Measurements from ENCODE around the gene NECAB2.

The NECAB2 gene

DNA sequence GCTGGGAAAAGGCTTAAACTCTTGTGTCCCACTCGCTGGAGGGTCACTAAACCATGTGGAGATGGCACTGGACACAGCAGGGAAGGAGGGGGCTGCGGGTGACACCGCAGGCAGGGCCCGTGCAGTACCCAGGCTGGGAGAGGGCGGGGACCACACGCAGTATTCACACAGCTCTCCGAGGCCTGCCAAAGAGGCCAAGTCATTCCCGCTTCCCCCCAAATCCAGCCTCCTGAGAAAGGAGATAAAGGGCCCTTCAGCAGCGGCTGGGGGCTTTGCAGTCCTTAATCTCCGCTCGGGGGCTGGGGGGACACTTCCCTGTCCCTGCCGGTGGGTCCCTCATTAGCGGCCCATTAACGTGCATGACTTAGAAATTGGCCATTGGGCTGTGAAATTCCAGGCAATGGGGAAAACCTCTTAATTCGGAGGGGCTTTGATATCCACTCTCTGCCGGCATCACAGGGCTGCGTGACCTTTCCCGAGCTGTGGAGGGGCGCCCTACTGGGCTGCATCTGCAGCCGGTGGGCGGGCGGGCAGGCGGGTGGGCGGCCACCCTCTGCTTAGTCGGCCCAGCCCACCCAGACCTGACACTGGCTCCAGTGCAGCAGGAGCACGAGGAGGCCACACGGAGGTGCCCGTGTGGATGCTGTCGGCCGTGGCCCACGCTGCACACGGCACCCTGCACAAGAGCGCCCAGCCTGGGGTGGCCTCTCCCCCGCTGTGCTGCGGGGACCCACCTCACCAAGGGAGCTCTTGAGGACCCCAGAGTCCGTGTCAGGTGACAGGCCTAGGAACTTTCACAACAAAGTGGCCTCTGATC is 77.2 kb downstream of the NECAB2 start:
- DNase-seq (ENCODE audit: low read depth): no peak

DNA sequence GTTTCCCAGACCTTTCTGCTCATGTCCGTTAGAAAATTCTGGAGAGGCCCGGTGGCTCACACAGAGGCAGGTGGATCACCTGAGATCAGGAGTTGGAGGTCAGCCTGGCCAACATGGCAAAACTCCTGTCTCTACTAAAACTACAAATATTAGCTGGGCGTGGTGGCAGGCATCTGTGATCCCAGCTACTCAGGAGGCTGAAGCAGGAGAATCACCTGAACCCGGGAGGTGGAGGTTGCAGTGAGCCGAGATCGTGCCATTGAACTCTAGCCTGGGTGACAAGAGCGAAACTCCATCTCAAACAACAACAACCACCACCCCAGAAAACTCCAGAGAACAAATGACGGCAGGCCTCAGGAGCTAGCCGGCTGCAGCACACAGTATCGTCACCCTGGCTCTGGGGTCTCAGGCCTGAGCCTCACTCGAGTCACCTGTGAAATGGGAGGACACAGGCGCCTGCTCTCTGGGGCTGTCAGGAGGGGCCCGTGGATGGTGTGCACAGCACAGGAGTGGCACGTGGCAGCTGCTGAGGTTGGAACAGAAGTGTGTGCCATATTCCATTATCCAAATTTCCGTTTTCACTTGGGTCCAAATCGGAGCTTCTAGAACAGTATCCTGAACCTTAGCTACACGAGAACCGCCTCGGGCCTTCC is 77.9 kb downstream of the NECAB2 start:
- no peak for DNase-seq (ENCODE audit: low read depth)

DNA sequence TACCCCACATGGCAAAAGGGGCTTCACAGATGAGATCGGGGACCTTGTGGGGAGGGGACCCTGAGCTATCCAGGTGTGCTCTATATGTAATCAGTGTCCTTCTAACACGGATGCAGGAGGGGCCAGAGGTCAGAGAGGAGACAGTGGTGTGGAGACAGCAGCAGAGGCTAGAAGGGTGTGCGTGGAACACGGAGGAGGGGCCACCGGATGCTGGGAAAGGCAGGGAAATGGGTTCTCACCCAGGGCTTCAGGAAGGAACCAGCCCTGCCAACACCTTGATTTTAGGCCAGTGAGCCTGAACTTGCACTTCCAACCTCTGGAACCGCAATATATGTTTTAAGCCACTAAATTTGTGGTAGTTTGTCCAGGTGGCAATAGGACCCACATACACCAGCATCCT is 79.2 kb downstream of the NECAB2 start:
- DNase-seq (ENCODE audit: low read depth): no peak

DNA sequence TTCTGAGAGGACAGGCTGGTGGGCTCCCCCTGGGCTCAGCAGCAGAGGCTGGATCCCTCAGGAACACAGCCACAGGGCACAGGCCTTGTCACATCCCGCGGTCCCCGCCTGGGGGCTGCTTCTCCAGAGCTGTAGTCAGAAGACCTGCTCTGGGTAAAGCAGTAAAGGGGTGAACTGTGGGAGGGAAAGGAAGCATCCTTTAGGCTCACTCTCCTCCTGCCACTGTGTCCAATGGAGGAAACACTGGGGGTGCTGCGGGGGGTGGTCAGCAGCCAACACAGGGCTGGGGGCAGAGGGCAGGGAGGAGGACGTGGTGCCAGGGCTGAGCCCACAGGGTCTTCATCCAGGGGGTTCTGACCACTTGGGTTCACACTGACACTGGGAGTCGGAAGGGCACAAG is 79.6 kb downstream of the NECAB2 start:
- no peak for DNase-seq (ENCODE audit: low read depth)

DNA sequence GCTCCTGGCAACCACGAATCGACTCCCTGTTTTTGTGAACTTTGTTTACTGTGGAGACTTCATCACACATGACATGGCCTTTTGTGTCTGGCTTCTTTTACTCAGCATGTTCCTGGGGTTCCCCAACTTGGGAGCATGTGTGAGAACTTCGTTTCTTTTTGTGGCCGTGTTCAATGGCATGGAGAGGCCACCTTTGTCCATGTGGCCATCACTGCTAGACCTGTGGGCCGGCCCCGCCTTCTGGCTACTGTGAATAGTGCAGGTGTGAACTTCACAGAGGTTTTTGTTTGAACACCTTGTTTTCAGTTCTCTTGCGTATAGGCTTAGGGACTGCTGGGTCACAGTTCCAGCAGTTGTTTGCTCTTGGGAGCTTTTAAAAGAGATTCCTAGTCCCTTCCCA is 80.2 kb downstream of the NECAB2 start:
- no peak for DNase-seq (ENCODE audit: low read depth)

DNA sequence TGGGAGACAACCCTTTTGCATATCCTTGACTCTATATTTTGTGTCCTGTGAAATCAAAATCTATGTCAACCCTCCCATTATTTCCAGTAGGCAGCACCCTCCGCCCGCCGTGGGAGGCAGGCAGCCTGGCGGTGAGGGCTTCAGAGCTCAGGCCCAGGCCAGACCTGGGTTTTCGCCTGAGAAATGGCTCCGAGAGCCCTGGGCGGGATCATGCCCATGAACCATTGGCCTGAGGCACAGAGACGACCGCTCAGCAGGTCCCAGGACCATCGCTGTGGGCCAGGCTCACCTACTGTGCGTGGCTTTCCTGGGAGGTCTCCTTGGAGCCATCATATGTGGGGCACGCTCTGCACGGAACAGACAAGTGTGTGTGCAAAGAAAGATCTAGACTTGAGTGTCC is 80.8 kb downstream of the NECAB2 start:
- DNase-seq (ENCODE audit: low read depth): no peak

DNA sequence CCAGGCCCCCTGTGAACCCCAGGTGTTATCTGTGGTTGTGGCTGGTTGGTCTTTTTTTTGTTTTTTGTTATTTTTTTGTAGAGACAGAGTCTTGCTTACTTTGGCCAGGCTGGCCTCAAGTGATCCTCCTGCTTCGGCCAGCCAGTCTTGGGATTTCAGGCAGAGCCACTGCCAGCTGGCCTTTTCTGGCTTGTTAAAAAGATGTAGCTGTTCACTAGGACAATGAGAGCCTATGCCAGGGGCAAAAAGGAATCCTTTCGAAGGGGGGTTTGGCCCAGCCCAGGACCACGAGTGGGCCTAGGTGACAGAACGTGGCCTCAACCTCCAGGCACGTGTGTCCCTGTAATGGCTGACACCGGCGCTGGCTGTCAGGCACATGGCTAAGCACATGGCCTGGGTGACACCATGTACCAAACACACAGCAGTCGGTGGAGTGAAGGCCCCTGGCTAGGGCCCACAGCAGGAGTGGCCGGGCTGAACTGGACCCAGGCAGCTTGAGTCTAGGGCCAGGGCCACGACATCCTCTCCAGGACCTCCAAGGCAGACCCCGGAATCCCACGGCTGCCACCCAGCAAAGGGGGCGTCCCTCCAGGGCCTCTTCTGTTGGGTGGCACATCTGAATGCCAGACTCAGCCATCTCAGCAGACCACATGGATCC is 81.5 kb downstream of the NECAB2 start:
- DNase-seq (ENCODE audit: low read depth): no peak

DNA sequence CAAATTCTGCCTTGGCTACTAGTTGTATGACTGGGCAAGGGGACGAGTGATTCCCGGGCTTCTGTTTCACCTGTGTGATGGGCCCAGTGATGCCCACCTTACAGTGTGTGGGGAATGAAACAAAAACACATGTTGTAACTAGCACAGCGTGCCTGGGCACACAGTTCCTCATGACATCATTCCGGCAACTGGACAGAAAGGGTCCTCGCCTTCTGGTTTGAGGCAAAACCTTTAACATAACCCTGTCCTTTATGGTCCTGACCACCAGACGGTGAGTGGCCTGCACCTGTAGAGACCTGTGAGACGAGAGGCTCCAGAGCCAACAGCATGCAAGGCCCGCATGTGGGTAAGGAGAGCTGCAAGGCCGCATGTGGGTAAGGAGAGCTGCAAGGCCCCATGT is 82.3 kb downstream of the NECAB2 start:
- no peak for DNase-seq (ENCODE audit: low read depth)

DNA sequence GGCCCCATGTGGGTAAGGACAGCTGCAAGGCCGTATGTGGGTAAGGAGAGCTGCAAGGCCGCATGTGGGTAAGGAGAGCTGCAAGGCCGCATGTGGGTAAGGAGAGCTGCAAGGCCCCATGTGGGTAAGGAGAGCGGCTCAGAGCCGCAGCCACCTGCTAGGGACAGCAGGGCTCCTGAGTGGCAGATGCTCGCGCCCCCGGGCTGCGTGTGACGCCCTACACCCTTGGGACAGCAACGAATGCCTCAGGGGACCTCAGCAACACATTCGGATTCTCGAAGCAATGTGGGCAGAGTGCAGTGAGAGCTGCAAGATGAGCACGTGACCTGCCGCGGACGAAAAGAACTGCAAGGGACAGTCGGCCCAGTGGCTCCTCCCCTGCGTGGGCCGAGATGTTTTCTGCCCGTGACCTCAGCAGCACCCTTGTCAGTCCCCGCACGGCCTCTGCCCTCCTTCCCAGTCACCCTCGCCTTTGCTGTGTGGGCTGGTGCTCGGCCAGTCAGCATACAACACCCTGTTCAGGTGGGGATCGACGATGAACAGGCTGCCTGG is 84.1 kb downstream of the NECAB2 start:
- DNase-seq (ENCODE audit: low read depth): no peak
